CD4-positive, alpha-beta T cell treated with Interferon gamma for 1 hour (primary cell): ENCODE results near the gene NFIX.

Experiments
- DNase-seq: peaks from one replicate; pipeline ENCODE4 v3.0.0-alpha.2; 2020

The NFIX gene

GRCh38 chr19:12990853-12991252, 4.4 kb upstream of the NFIX start:
- DNase-seq: no peak

DNA sequence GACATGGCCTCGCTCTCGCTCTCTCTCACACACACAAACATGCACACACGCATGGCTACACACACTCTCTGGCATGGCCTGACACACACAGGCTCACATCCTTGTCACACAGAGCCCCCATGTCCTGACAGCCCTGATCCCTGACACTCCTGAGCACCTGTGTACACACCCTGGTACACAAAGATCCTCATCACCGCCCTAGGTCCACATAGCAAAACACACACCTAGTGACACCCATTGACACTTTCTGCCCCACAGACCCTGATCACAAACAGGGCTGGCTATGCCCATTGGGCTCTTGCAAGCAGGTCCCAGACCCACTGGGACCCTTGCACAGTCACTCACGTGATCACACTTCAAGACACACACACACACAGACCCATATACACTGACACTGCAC, 4.0 kb upstream of the NFIX start:
- DNase-seq: no peak

DNA sequence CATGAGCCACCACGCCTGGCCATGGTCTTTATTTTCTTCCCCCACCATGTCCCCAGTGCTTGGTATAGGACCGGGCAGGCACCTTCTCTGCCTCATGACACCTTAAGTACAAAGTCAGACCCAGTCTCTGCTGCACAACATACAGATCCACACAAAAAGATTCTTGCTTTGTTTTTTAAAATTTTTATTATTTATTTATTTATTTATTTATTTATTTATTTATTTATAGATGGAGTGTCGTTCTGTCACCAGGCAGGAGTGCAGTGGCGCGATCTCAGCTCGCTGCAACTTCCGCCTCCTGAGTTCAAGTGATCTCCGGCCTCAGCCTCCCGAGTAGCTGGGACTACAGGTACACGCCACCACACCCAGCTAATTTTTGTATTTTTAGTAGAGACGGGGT, 2.5 kb upstream of the NFIX start:
- no peak for DNase-seq

GRCh38 chr19:12993562-12993961, 1.7 kb upstream of the NFIX start:
- DNase-seq: no peak

- DNase-seq: no peak
Observed at GRCh38 chr19:12995596-12996405, 526 bp downstream of the NFIX start.

- no peak for DNase-seq
Observed at GRCh38 chr19:12996406-12997094, 1.3 kb downstream of the NFIX start.

- no peak for DNase-seq
Observed at GRCh38 chr19:12997179-12997966, 2.1 kb downstream of the NFIX start.

DNA sequence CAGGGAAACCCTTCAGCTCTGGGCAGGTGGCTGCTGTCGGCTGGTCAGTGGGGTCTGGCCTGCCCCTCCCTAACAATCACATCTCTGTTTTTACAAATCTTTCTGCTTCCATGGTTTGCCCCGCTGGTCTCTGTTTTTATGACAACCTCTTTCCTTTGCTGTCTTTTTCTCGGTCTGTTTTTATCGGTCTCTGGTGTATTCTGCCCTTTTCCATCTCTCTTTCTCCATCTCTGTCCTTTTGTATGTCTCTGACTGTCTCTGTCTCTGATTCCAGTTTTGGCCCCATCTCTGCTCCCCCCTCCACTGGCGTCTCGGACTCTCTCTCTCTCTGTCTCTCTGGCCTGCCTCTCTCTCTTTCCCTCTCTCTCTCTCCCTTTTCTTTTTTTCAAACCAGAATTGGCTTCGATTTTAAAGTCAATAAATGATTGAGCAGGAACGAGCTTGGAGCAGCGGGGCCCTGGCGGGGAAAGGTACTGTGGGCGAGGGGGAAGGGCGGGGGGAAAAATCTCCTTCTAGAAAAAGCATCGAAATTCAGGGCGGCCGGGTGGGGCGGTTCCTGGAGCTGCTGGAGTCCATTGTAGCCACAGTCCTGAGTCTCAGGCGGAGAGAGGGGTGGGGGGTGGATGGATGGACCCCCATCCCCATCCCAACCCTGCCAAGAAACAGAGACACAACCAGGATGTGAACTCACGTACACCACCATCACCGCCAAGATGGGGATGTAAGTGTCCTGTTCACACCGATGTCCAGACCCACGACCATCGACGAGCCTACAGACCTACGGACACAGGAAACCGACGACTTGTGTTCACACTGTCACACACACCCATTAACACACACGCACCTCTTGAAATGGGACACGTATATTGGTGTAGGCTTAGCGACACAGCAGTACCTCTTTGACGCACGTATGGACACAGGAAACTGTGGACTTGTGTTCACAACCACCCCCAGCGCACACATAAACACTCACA, 3.0 kb downstream of the NFIX start:
- no peak for DNase-seq

DNA sequence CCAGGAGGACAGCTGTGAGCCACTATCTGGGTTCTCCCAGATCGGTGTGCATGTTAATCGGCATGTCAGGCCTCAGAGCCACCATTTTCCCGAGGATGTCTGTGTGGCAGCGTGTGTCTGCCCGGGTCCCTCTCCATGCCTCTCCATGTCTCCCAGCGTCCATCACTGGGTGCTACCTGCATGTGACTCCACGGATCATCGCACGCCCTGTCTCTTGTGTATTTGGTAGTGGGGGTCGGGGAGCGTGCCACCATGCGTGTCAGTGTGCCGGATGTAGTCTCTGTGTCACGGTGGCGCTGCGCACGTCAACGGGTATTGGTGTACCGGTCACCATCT, 5.9 kb downstream of the NFIX start:
- DNase-seq: no peak

GRCh38 chr19:13001502-13002165, 6.4 kb downstream of the NFIX start:
- no peak for DNase-seq

GRCh38 chr19:13002166-13002898, 7.1 kb downstream of the NFIX start:
- DNase-seq: no peak

GRCh38 chr19:13003081-13003480, 7.8 kb downstream of the NFIX start:
- DNase-seq: no peak

GRCh38 chr19:13004273-13004672, 9.0 kb downstream of the NFIX start:
- no peak for DNase-seq

DNA sequence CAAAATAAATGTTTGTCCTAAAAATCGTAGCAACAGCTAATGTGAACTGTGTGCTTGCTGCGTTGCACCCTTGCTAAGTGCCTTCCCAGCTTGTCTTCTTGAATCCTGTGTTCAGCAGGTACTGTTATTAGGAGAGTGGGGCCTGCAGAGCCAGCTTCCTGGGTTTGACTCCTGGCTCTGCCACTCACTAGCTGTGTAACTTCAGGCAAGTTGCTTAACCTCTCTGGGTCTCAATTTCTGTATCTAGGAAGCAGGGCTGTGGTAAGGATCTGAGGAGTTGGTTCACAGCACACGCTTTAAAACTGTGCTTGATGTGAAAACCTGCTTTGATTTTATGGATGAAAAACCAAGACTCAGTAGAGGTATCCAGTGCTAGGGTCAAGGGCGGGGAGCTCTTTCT, 10.0 kb downstream of the NFIX start:
- no peak for DNase-seq

GRCh38 chr19:13005861-13006370, 10.6 kb downstream of the NFIX start:
- DNase-seq: no peak

GRCh38 chr19:13006431-13007281, 11.4 kb downstream of the NFIX start:
- no peak for DNase-seq

GRCh38 chr19:13007292-13008045, 12.2 kb downstream of the NFIX start:
- no peak for DNase-seq

- no peak for DNase-seq
Observed at GRCh38 chr19:13008926-13009787, 13.9 kb downstream of the NFIX start.
